ENCODE measurements around the gene SHLD3. TPM values are rescaled to one million over a fixed set of nuclear protein-coding genes. Genes with fewer than 3 reads are reported as not detected.
"Not testable (repeated sequence)": the region's sequence is repeated elsewhere in the genome, so short reads cannot be mapped to it uniquely, and the experiment has no call there.

Gene SHLD3
- total and polyA plus RNA-seq, 8 donors, result 0.45 to 7.0 (median 2.2) TPM; not detected in 2

DNA sequence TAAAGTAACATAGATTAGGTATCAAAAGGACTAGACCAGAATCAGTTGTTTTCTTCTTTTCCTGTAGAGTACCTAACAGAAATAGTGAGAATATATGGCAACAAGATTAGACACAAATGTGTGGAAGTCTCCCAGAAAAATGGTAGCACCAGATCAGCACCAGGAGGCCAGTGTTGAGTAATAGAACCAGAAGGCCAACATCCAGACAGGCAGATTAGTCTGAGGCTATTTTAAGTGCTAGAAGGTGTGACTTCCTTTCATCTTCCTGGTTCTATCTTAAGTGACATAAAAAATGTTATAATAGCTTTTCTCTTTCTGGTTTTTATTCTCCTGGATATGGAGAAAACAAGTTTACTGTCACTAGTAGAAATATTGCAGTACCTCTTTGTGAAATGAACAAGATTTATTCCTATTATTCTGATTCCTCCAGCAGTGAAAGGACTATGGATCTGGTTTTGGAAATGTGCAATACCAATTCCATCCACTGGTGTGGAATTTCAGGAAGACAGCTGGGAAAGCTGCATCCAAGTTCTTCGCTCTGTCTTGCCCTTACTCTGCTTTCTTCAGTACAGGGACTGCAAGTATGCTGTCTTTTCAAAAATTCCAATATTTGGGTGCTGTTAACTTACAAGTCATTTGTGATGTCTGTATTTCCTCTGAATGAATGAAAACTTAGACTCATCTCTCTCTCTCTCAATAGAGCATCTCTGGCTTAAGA is 39.1 kb downstream of the SHLD3 start:
- 83 to 100% (median 94%) methylated on average over 1 of the region's 1 CpG for WGBS, 5 donors
- intact Hi-C loops (cut with DNase I; ENCODE audit: low total_unique reads), result no loop called here
- Histone ChIP-seq H3K27me3 (no peaks in the 10 kb centered on the region), H3K4me3 (no peak overlapping the region), H3K4me1 (no peaks in the 10 kb centered on the region), H3K27ac (no peak overlapping the region), H3K36me3 (peaks cover 4 to 83% (median 68%) of the 10 kb centered on the region in 4 donors), H3K9me3 (no peaks in the 10 kb centered on the region)
- TF ChIP-seq CTCF (IDR thresholded peaks at IDR 0.05) (peak in 4 of 7 experiments; percentile 6 to 36 (median 20)), POLR2A (IDR thresholded peaks at IDR 0.05) (no peak)
- DNase-seq, result peak in 1 of 2 donors; percentile 11

DNA sequence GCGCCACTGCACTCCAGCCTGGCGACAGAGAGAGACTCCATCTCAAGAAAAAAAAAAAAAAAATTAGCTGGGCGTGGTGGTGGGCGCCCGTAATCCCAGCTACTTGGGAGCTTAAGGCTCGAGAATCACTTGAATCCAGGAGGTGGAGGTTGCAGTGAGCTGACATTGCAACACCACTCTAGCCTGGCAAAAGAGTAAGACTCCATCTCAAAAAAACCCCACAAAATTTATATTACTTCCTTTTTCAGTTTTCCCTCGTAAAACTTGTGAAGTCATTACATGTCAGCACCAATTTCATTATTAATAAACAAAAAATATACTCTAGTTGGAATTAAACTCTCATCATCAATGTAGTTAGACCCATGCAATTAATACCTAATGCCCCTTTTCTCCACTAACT is 43.9 kb downstream of the SHLD3 start:
- H3K9me3 ChIP-seq, result no peaks in the 10 kb centered on the region
- WGBS, 5 donors, result 79 to 95% (median 88%) methylated on average over 7 of the region's 7 CpGs
- DNase-seq, result no peak
- H3K36me3 ChIP-seq, result peaks cover 7 to 74% (median 67%) of the 10 kb centered on the region in 4 donors
- intact Hi-C loops (cut with DNase I; ENCODE audit: low total_unique reads), result no loop called here
- H3K27me3 ChIP-seq, result no peaks in the 10 kb centered on the region
- no peak overlapping the region for H3K27ac ChIP-seq
- H3K4me1 ChIP-seq, result no peaks in the 10 kb centered on the region
- H3K4me3 ChIP-seq, result no peak overlapping the region
- TF ChIP-seq POLR2A (IDR thresholded peaks at IDR 0.05), result no peak
- TF ChIP-seq EP300 (IDR thresholded peaks at IDR 0.05), result no peak
- no peak for TF ChIP-seq CTCF (IDR thresholded peaks at IDR 0.05)
- no peak for TF ChIP-seq POLR2AphosphoS5 (IDR thresholded peaks at IDR 0.05)

DNA sequence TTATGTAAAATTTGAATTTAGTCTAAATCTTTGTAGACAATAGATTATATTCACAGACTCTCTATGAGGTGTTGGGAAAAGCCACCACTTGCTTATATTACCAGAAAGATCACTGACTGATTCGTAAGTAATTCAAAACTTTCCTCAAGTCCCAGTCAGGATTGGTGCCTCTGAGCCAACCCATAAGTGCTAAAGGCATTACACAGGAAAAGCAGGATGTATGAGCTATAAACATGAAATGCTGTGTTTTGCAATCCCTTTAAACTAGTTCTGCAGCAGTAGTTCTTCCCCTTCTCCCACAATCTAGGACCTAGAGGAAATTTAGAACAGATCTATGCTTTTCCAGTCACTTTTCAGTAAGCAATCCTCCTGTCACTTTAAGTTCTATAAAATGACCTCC is 48.0 kb downstream of the SHLD3 start:
- Histone ChIP-seq H3K4me1 (no peaks in the 10 kb centered on the region), H3K4me3 (no peak overlapping the region), H3K27ac (no peak overlapping the region), H3K9me3 (no peaks in the 10 kb centered on the region), H3K27me3 (no peaks in the 10 kb centered on the region), H3K36me3 (peaks cover 3 to 54% (median 51%) of the 10 kb centered on the region in 4 donors)
- 74 to 81% (median 76%) methylated on average over 1 of the region's 1 CpG for WGBS, 5 donors
- DNase-seq, result no peak
- intact Hi-C loops (cut with DNase I; ENCODE audit: low total_unique reads), result no loop called here
- TF ChIP-seq POLR2AphosphoS5 (IDR thresholded peaks at IDR 0.05) (no peak), EP300 (IDR thresholded peaks at IDR 0.05) (no peak), POLR2A (IDR thresholded peaks at IDR 0.05) (no peak), CTCF (IDR thresholded peaks at IDR 0.05) (no peak)

DNA sequence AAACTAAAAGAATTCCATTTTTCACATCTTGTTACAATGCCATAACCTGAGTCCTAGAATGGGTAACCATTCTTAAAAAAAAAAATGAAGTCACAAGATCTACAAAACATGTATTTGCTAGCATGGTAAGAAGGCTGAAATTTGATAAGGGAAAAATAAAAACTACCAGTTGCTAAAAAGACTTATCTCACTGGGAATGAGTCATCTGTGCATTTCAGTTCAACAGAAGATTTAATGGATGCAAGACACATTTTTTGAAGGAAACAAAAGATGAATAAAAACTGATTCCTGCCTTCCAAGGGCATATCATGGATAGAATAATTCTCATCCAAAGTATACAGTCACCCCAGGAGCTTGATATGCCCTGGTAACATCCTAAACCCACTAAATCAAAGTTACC is 49.9 kb downstream of the SHLD3 start:
- H3K36me3 ChIP-seq, result peaks cover 0 to 59% (median 55%) of the 10 kb centered on the region in 4 donors
- no peak for DNase-seq
- TF ChIP-seq POLR2AphosphoS5 (IDR thresholded peaks at IDR 0.05), result no peak
- no peak for TF ChIP-seq EP300 (IDR thresholded peaks at IDR 0.05)
- no peak for TF ChIP-seq POLR2A (IDR thresholded peaks at IDR 0.05)
- TF ChIP-seq CTCF (IDR thresholded peaks at IDR 0.05), result no peak
- H3K27ac ChIP-seq, result no peak overlapping the region
- intact Hi-C loops (cut with DNase I; ENCODE audit: low total_unique reads), result no loop called here
- no peak overlapping the region for H3K4me3 ChIP-seq
- H3K4me1 ChIP-seq, result no peaks in the 10 kb centered on the region
- H3K9me3 ChIP-seq, result no peaks in the 10 kb centered on the region
- no peaks in the 10 kb centered on the region for H3K27me3 ChIP-seq

- H3K27ac ChIP-seq; DNase-seq; H3K4me3 ChIP-seq; H3K9me3 ChIP-seq; H3K4me1 ChIP-seq; intact Hi-C loops (cut with DNase I; ENCODE audit: low total_unique reads); H3K27me3 ChIP-seq: not testable (repeated sequence)
- H3K36me3 ChIP-seq, result peaks cover 0 to 59% (median 54%) of the 10 kb centered on the region in 4 donors
- WGBS, 5 donors, result 90 to 95% (median 94%) methylated on average over 3 of the region's 3 CpGs
Measured at GRCh38 chr5:65676056-65676455, 51.2 kb downstream of the SHLD3 start.
